Neural cell (in vitro differentiated cells): ENCODE data around the gene KIF1B. TPM values are rescaled to one million over a fixed set of nuclear protein-coding genes. Genes with fewer than 3 reads are reported as not detected.
"Not testable (repeated sequence)": the region's sequence is repeated elsewhere in the genome, so short reads cannot be mapped to it uniquely, and the experiment has no call there.

Source experiments
- H2AFZ ChIP-seq: fragments of 200-600, 300-800 bp; sonication (generic), shearing (Covaris generic); 2 replicates; pipeline ENCODE4 v1.6.0; 2014; ENCODE audit warnings: low read depth, mild to moderate bottlenecking, antibody characterized with exemption, low read length, moderate library complexity
- H3F3A ChIP-seq: fragments of 200-600 bp; shearing (Covaris generic); 2 replicates; pipeline ENCODE4 v1.6.1; 2016; ENCODE audit warnings: mild to moderate bottlenecking, moderate library complexity, mixed read lengths, antibody characterized with exemption, low read length; ENCODE audit not compliant: insufficient read depth, poor library complexity, severe bottlenecking
- H3K27ac ChIP-seq: fragments of 200-600, 300-800 bp; sonication (generic), shearing (Covaris generic); 2 replicates; pipeline ENCODE4 v1.5.1; 2014; ENCODE audit warnings: mild to moderate bottlenecking, low read length, moderate library complexity
- H3K27me3 ChIP-seq: fragments of 300-800, 200-600 bp; sonication (generic), shearing (Covaris generic); 2 replicates; pipeline ENCODE4 v1.6.0; 2014; ENCODE audit warnings: mild to moderate bottlenecking, low read depth, low read length, moderate library complexity; ENCODE audit not compliant: insufficient read depth
- H3K36me3 ChIP-seq: fragments of 300-800, 200-600 bp; sonication (generic), shearing (Covaris generic); 2 replicates; pipeline ENCODE4 v1.5.1; 2014; ENCODE audit warnings: mild to moderate bottlenecking, antibody characterized with exemption, low read length, moderate library complexity; ENCODE audit not compliant: insufficient read depth
- H3K4me2 ChIP-seq: fragments of 300-800, 200-600 bp; sonication (generic), shearing (Covaris generic); 2 replicates; pipeline ENCODE4 v1.6.0; 2014; ENCODE audit warnings: mild to moderate bottlenecking, low read length
- H3K4me3 ChIP-seq: fragments of 300-800, 200-600 bp; sonication (generic), shearing (Covaris generic); 2 replicates; pipeline ENCODE4 v1.5.1; 2014; ENCODE audit warnings: mild to moderate bottlenecking, low read length, moderate library complexity
- H3K79me2 ChIP-seq: fragments of 200-600 bp; shearing (Covaris generic); replicated peaks from 2 replicates; pipeline ENCODE4 v1.6.0; 2014; ENCODE audit warnings: mild to moderate bottlenecking, low read length, moderate library complexity; ENCODE audit not compliant: insufficient read depth
- H3K9ac ChIP-seq: fragments of 300-800, 200-600 bp; sonication (generic), shearing (Covaris generic); 2 replicates; pipeline ENCODE4 v1.6.1; 2016; ENCODE audit warnings: mild to moderate bottlenecking, low read length, mixed read lengths
- H3K9me2 ChIP-seq: fragments of 200-600 bp; shearing (Covaris generic); 2 replicates; pipeline ENCODE4 v1.6.1; 2016; ENCODE audit warnings: mild to moderate bottlenecking, low read length, mixed read lengths; ENCODE audit not compliant: insufficient read depth
- H3K9me3 ChIP-seq: fragments of 200-600, 300-800 bp; sonication (generic), shearing (Covaris generic); 2 replicates; pipeline ENCODE4 v1.6.1; 2016; ENCODE audit warnings: mild to moderate bottlenecking, mixed run types, low read length, moderate library complexity, mixed read lengths
- H4K20me1 ChIP-seq: fragments of 200-600 bp; shearing (Covaris generic); 2 replicates; pipeline ENCODE4 v1.6.1; 2016; ENCODE audit warnings: mild to moderate bottlenecking, mixed run types; ENCODE audit not compliant: insufficient read depth
- EP300 ChIP-seq: fragments of 450-650 bp; conservative IDR thresholded peaks from 2 replicates; pipeline ENCODE4 v1.6.1; 2014; ENCODE audit warnings: antibody characterized with exemption, mild to moderate bottlenecking, moderate library complexity; ENCODE audit not compliant: poor library complexity, severe bottlenecking
- EZH2 ChIP-seq: fragments of 200-600, 300-800 bp; shearing (Covaris generic), sonication (generic); IDR thresholded peaks from 2 replicates; pipeline ENCODE4 v1.6.1; 2014; ENCODE audit warnings: antibody characterized with exemption, low read length, borderline replicate concordance, mild to moderate bottlenecking; ENCODE audit not compliant: insufficient read depth, poor library complexity, severe bottlenecking
- MXI1 ChIP-seq: fragments of 450-650 bp; conservative IDR thresholded peaks from 2 replicates; pipeline ENCODE4 v1.6.1; 2014; ENCODE audit warnings: antibody characterized with exemption, mild to moderate bottlenecking; ENCODE audit not compliant: poor library complexity, severe bottlenecking
- POLR2AphosphoS5 ChIP-seq: IDR thresholded peaks from 2 replicates; pipeline ENCODE4 v1.6.1; 2012
- RAD21 ChIP-seq: fragments of 450-650 bp; conservative IDR thresholded peaks from 2 replicates; pipeline ENCODE4 v1.6.1; 2014; ENCODE audit warnings: antibody characterized with exemption, mild to moderate bottlenecking, moderate library complexity
- REST ChIP-seq: IDR thresholded peaks from 2 replicates; pipeline ENCODE4 v1.6.1; 2012; ENCODE audit warnings: borderline replicate concordance
- SMC3 ChIP-seq: fragments of 450-650 bp; conservative IDR thresholded peaks from 2 replicates; pipeline ENCODE4 v1.6.1; 2014; ENCODE audit warnings: antibody characterized with exemption, mild to moderate bottlenecking, moderate library complexity; ENCODE audit not compliant: poor library complexity
- TAF1 ChIP-seq: IDR thresholded peaks from 2 replicates; pipeline ENCODE4 v1.6.1; 2012; ENCODE audit warnings: low read depth
- polyA plus RNA-seq: library from polyadenylated mRNA; depleted of rRNA; stranded (reverse); fragments of >200 nt; gene quantifications from 2 replicates; pipeline ENCODE4 v1.2.3, GENCODE V29; 2014
- TF ChIP-seq, protein P1 (sequence below): fragments of 450-650 bp; IDR thresholded peaks from 2 replicates; pipeline ENCODE4 v1.5.1; 2014; ENCODE audit warnings: antibody characterized with exemption, mild to moderate bottlenecking, moderate library complexity; ENCODE audit not compliant: poor library complexity, severe bottlenecking

KIF1B gene
- polyA plus RNA-seq, 1 donor from 2014 or later = 76.4 TPM

- Histone ChIP-seq H3K27me3 (no peaks in the 10 kb centered on the region), H3F3A (no peaks in the 10 kb centered on the region), H3K79me2 (peaks cover 69% of the 10 kb centered on the region), H3K4me2 (no peak overlapping the region), H3K9me3 (no peaks in the 10 kb centered on the region), H2AFZ (no peak overlapping the region), H3K27ac (peak overlapping the region; percentile 5), H3K36me3 (no peaks in the 10 kb centered on the region), H3K4me3 (no peak overlapping the region), H3K9me2 (no peaks in the 10 kb centered on the region), H3K9ac (no peak overlapping the region), H4K20me1 (peaks cover 18% of the 10 kb centered on the region)
- TF ChIP-seq SMC3 = no peak
- no peak for TF ChIP-seq RAD21
- TF ChIP-seq REST = no peak
- TF ChIP-seq EZH2 = no peak
- TF ChIP-seq MXI1 = no peak
- TF ChIP-seq, protein P1, sequence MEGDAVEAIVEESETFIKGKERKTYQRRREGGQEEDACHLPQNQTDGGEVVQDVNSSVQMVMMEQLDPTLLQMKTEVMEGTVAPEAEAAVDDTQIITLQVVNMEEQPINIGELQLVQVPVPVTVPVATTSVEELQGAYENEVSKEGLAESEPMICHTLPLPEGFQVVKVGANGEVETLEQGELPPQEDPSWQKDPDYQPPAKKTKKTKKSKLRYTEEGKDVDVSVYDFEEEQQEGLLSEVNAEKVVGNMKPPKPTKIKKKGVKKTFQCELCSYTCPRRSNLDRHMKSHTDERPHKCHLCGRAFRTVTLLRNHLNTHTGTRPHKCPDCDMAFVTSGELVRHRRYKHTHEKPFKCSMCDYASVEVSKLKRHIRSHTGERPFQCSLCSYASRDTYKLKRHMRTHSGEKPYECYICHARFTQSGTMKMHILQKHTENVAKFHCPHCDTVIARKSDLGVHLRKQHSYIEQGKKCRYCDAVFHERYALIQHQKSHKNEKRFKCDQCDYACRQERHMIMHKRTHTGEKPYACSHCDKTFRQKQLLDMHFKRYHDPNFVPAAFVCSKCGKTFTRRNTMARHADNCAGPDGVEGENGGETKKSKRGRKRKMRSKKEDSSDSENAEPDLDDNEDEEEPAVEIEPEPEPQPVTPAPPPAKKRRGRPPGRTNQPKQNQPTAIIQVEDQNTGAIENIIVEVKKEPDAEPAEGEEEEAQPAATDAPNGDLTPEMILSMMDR = no peak
- no peak for TF ChIP-seq EP300
- TF ChIP-seq POLR2AphosphoS5 = no peak
- no peak for TF ChIP-seq TAF1
These were observed 43.4 kb downstream of the KIF1B start for GRCh38 chr1:10253755-10254154.

GRCh38 chr1:10257851-10258250 is 47.5 kb downstream of the KIF1B start:
- no peak overlapping the region for H3K9ac ChIP-seq
- no peak overlapping the region for H2AFZ ChIP-seq
- H3K9me2 ChIP-seq = no peaks in the 10 kb centered on the region
- no peak for TF ChIP-seq SMC3
- no peak for TF ChIP-seq TAF1
- TF ChIP-seq, protein P1 = no peak
- no peak for TF ChIP-seq EP300
- TF ChIP-seq RAD21 = no peak
- H3K9me3 ChIP-seq = no peaks in the 10 kb centered on the region
- peaks cover 11% of the 10 kb centered on the region for H4K20me1 ChIP-seq
- peaks cover 35% of the 10 kb centered on the region for H3K79me2 ChIP-seq
- H3K4me3 ChIP-seq = no peak overlapping the region
- H3K27me3 ChIP-seq = no peaks in the 10 kb centered on the region
- no peaks in the 10 kb centered on the region for H3F3A ChIP-seq
- H3K36me3 ChIP-seq = peaks cover 10% of the 10 kb centered on the region
- H3K27ac ChIP-seq = no peak overlapping the region
- no peak overlapping the region for H3K4me2 ChIP-seq

DNA sequence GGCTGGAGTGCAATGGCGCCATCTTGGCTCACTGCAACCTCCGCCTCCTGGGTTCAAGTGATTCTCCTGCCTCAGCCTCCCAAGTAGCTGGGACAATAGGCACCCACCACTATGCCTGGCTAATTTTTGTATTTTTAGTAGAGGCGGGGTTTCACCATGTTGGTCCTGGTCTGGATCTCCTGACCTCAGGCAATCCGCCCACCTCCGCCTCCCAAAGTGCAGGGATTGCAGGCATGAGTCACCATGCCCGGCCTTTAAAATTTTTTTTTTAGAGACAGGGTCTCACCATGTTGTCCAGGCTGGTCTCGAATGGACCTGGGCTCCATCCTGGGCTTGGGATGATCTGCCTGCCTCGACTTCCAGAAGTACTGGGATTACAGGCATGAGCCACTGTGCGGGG is 49.2 kb downstream of the KIF1B start:
- not testable (repeated sequence) for H4K20me1 ChIP-seq, H3K4me2 ChIP-seq, H3K27ac ChIP-seq, H3K9me2 ChIP-seq, H3K27me3 ChIP-seq, H3K9ac ChIP-seq, H2AFZ ChIP-seq, H3F3A ChIP-seq, H3K4me3 ChIP-seq, H3K9me3 ChIP-seq
- H3K36me3 ChIP-seq = peaks cover 10% of the 10 kb centered on the region
- H3K79me2 ChIP-seq = peaks cover 22% of the 10 kb centered on the region
